ENCODE data around the gene NCR2.
"Not testable (repeated sequence)": the region's sequence is repeated elsewhere in the genome, so short reads cannot be mapped to it uniquely, and the experiment has no call there.

NCR2 gene, protein sequence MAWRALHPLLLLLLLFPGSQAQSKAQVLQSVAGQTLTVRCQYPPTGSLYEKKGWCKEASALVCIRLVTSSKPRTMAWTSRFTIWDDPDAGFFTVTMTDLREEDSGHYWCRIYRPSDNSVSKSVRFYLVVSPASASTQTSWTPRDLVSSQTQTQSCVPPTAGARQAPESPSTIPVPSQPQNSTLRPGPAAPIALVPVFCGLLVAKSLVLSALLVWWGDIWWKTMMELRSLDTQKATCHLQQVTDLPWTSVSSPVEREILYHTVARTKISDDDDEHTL

DNA sequence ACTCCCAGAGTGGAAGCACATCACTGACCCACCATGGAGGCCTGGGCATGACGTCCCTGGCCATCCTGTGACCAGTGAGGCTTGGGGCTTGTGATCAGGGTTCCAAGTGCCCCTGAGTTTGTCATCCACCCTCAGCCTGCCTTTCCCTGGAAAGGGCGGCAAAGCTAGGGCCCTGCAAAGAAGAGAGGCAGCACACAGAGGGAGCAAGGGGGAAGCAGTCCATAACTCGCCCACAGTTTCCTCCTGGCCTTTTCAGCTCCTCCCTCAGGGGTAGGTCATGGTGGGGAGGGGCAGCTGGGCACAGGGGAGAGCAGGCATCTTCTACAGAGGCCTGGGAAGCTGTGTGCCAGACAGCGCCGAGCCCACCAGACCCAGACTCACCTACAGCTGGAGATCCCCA, at the start of gene NCR2:
TSS of gene NCR2 (plus strand) at position 313 of the 400 bp plus-strand sequence. CDS start 269 bp downstream, outside the sequence.
- no peak for DNase-seq

DNA sequence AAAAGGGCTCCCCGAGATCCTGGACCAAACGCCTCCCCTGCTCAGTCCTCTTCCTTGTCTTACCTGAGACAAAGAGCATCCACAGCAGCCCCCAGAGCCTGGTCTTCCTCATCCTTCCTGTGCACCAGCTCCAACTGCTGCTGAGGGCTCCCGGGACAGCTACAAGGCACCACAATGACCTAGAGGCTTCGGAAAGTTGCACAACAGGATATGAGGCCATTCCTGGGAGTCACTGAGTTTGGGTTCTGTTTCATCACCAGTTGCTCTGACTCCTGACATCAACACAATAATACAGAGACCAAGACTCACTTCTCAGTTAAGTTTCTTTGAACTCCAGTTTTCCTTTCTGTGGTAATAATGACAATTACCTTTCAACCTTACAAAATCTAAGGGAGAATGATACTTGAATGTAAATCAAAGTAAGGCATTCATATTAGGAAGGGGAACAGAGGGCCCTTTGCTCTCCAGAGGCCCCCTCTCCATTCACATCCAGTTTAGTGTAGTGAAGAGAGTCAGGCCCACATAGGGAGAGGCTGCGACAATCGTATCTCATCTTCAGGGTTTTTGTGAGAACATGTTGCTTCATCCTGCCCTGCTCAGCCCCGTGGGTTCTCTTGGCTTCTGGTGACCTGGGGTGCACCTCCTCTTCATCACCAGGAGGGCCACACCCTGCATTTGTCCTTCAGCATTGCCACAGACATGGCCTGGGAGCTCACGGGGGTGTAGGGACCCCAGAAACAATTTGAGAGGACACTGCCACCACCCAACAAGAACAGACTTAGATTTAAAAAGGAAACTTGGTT, 48.7 kb upstream of the NCR2 start, which contains the start of gene TREM1:
TSS of gene TREM1 (minus strand) at position 139 of the 803 bp plus-strand sequence. CDS start at position 112, 27 bp downstream.
- no peak for DNase-seq

DNA sequence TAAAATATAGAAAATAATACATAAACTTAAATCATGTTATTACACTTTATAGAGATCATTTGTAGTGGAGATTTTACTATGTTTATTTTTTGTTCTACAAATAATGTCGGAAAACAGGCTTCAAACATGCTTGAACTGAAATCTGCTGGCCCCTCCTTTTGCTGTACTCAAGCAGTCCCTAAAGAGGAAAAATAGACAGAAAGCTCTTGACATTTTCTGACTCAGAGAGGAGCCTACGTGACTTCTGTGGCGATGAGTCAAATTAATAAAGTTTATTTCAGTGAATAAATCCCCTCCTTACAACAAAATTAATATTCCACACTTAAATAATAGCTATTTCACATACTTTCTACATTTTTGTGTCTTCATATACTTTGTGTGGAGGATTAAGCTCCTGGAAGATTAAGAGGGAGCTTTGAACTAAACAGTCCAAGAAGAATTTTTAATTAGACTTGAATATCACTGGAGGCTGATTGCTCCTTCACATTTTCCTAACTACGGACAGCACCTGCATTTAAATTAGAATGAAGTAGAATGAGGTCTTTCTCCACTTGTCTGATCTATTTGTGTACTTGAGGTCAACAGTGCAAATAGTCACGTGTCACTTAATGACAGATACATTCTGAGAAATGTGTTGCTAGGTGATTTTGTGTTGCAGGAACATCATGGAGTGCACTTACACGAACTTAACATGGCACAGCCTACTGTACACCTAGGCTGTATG, 47.2 kb upstream of the NCR2 start:
- peak; percentile 99 for DNase-seq

DNA sequence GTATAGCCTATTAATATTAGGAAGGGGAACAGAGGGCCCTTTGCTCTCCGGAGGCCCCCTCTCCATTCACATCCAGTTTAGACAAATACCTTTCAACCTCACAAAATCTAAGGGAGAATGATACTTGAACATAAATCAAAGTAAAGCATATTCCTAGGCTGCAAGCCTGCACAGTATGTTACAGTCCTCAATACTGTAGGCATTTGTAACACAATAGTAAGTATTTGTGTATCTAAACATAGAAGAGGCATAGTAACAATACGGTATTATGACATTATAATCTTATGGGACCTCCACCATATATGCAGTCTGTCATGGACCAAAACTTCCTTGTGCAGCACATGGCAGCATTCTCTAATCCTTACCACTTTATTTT, 46.7 kb upstream of the NCR2 start:
- DNase-seq, result no peak

DNA sequence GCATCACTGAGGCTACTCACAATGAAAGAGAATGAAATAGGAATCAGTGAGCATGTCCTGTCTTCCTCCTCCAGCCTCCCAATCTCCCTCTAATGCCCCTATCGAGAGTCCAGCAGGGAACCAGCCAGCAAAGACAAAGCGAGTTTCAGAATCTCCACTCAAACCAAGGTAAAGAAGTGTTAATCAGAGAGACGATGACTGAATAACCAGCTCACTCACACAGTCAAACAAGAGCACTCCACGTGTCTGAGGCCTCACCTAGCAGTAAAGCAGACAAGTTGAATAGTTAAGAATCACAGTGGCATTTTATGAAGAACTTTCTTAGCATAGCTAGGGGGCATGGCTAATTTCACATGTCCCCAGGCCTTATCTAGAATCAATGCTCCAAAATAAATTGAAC, 45.6 kb upstream of the NCR2 start:
- no peak for DNase-seq

DNA sequence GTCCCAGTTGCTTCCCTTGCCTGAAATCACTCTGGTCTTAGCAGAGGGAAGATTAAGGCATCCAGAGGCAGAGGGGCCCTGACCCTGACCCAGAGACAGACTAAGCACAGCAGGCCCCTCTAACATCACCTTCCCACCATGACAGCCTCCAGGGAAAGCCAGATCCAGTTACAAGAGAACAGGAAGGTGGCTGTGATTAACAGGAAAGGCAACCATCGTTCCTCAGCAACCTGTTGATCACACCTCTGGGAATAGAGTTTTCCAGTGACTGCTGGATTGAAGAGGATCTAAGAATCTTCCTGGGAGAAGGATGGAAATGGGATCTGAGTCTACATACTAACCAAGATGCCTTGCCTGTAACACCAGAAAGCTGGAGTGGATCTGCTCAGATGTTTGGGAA, 43.7 kb upstream of the NCR2 start:
- no peak for DNase-seq

DNA sequence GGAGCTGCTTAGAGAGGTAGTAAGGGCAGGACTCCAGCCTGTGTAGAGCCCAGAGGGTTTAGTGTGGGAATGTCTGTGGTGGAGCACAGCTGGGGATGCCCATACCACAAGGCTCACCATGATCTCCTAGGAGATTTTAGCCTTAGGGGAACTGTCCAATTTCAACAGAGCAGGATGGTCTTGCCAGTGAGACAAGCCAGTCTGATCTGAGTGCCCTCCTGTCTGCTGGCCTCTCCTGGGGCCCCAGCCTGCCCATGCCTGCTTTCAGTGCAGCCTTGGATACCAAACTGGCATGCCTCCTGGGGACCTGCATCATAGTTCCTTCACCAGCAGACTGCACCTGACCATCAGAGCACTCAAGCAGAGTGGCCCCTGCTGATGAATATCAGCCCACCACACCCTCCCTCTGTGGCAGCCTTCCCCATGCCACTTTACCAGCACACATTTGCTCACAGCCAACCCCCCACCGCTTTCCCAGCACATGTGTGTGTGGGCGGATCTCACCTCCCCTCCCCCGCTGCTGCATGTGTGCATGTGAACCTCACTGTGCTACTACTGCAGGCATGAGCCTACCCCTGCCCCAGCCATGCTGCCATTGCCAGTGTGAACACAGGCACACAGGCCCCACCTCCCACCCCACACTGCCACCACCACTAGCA, 41.1 kb upstream of the NCR2 start:
- DNase-seq, result no peak

DNA sequence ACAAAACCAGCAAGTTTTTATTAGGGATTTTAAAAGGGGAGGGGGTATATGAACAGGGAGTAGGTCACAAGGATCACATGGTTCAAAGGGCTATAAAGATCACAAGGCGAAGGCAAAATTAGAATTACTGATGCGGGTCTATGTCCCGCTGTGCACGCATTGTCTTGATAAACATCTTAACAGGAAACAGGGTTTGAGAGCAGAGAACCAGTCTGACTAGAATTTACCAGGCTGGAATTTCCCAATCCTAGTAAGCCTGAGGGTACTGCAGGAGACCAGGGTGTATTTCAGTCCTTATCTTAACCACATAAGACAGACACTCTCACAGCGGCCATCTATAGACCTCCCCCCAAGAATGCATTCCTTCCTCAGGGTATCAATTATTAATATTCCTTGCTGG, 38.2 kb upstream of the NCR2 start:
- not testable (repeated sequence) for DNase-seq

DNA sequence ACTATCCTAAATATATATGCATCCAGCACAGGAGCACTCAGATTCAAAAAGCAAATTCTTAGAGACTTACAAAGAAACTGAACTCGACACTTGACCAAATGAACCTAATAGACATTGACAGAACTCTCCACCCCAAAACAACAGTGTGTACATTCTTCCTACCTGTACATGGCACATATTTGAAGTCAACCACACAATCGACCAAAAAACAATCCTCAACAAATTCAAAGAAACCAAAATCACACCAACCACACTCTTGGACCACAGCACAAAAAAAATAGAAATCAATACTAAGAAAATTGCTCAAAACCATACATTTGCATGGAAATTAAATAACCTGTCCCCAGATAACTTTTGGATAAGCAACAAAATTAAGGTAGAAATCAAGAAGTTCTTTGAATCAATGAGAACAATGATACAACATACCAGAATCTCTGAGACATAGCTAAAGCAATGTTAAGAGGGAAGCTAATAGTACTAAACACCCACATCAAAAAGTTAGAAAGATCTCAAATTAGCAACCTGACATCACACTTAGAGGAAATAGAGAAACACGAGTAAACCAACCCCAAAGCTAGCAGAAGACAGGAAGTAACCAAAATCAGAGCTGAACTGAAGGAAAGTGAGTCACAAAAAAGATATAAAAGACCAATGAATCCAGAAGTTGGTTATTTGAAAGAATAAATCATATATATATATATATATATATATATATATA, 36.5 kb upstream of the NCR2 start:
- DNase-seq, result no peak

DNA sequence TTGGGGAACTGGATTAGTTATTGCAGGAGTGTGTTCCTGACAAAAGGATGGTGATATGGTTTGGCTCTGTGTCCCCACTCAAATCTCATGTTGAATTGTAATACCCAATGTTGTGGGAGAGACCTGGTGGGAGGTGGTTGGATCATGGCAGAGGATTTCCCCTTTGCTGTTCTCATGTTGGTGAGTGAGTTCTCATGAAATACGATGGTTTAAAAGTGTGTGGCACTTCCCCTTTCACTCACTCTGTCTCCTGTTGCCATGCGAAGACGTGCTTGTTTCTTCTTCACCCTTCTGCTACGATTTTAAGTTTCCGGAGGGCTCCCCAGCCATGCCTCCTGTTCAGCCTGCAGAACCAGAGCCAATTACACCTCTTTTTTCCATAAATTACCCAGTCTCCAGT, 32.8 kb upstream of the NCR2 start:
- no peak for DNase-seq

DNA sequence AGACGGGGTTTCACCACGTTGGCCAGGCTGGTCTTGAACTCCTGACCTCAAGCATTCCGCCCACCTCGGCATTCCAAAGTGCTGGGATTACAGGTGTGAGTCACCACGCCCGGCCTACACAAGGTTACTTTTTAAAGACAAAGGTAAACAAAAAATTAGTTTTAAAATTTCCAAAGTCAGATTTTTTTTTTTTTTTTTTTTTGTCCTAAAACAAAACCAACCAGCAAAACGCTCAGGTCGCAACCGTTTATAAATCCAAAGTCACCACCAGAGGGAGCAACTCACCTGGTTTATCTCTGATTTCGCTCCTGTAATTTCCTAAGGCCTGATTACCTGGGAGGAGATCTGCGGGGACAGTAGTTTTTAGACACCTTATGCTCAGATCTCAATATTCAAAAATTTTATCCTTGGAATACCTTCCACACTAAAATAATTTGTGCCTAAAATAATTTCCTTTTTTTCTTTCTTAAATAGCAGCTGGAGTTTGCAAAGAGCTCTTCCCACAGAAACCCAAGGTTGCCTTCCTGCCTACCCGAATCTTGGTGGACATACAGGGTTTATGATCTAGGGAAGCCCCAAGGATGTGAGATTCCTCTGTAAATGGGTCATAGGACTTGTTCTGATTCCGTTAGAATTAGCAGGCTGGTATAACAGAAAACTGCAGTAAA, 29.1 kb upstream of the NCR2 start:
- peak; percentile 60 for DNase-seq

DNA sequence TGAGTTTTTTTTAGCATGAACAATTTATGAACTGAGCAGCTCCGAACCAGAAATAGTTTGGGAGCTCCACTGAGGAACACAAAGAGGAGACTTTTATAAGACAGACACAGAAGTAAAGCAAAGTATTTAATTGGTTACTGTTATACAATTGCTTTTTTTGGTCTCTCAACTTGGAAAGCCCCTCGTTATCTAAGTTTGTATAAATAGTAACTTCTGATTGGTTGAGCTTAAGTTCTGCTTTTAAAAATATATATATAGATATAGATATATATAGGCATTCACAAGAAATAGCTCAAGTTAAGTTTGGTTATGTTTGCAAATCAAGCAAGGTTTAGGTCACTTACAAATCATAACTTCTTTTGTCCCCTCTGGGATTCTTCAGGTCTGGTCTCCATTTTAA, 20.2 kb upstream of the NCR2 start:
- DNase-seq, result no peak

DNA sequence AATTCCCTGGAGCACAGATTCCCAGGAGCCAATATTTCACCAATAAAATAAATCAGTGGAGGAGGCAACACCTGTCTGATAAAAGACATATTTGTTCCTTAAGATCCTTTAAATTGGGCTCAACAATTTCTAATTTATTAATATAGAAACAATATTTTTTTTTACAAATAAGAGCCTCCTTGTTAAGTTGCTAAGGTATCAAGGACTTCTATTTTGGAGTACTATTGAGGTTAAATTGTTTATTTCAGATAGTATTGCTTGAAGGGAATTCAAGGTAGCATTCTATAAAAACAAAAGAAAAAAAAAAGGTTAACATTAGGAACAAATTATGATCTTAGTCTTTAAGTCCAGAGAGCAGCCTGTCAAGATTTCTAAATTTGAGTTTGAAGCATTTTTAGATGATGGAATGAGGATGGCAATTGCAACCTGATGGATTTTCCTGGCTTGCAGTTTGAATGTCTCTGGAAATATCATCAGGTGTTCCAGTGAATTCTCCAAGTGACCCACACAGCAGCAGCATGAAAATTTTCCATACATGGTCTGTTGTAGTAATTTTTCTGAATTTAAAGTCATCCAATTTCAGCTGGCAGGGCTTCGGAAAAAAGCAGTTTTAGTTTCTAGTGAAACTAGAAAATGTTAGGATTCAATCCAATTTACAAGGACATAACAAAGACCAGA, 19.3 kb upstream of the NCR2 start:
- no peak for DNase-seq

DNA sequence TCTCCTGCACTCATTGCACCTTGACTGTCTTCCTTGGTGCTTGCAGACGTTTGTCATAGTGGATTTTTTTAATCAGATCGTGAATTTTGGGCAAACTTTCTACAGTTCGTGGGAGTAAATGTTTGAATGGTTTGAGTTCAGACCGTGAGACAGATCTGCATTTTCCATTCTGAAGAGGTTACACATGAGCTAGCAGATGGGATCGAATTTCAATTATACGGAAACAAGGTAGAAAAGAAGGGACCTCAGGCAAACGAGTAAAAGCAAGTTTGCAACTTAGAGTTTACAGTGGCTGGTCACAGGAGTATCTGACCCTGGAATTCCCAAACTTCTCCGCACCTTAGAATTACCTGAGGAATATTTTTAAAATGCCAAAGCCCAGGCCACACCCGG, 17.2 kb upstream of the NCR2 start:
- DNase-seq, result no peak

DNA sequence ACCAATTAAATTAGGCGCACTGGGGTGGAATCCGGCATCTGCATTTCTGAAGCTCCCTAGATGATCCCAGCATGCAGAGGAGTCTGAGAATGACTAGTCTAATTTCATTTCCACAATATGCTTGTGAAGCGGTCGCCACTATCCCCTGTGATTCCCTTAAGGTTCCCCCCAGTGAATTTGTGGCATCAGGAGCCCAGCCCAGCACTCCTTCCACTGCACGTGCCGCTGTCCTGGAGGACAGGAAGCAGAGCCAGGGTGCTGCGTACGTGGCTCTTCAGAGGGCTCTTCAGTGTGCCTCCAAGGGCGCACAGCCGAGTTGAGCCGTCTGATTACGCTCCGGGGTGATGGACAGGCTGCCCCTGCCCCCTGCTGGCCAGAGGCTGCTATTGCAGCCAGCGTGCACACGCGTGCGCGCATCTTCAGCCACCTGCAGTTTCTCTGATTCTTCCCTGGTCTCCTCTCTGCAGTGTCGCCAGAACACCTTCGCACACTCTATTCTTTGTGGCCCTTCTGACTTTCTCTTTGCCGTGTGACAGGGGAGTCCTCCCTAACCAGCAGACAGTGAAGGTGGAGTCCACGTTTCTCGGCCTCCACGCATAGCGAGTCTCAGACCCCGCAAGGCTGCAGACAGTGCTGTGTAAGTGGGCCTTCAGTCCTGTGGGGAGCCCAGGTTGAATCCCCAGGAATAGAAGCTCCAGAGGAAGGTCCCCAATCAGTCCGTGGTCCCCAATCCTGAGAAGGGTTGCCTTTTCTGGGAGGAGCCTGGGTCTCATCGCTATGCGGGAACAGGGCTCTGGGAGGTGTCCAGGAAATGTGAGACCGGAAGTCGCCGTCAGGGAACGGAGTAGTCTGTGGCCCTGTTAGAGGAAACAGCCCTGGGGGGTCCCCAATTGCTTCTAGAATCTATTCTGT, 16.5 kb upstream of the NCR2 start:
- DNase-seq, result peak; percentile 86

DNA sequence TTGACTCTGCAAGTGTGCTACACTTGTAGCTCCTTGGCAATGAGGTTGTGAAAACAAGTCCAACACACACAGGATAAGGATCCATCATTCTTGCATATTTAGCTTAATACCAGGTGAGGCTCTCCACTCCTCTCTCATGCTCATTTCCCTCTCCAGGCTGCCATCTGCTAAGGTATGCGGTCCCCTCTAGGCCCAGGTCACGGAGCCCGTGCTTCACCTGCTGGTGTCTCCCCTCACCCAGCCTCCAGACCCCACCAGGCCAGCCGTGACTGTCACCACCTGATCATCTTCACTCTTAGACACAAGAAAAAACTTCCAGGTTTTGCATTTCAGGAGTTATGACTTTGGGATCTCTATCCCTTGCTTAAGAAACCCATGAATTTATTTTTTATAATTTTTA, 14.2 kb upstream of the NCR2 start:
- no peak for DNase-seq

DNA sequence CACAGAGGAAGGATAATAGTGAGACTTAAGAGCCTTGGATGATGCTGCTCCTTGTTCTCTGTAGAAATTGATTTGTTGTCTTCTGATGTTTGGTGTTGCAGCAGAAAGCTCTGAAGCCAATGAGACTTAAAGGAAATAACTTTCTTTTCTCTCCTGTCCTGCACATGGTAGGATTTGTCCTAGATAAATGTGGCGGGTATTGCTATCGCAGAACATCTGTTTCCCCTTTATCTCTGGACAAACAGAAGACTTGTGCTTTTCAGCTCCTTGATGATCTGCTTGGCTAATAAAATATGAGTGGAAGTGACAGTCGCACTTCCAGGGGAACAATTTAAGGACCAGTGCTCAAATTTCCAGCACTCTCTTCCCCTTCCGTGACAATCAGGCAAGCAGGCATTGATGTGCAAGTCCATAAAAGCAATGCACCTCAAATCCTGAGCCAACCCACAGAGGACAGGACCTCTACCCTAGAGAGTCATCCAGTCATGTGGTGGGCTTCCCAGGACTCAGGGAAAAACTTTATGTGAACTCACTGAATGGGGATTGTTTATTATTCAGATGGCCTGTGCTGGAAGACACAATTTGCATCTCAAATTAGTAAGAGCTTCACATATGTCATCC, 9.9 kb upstream of the NCR2 start:
- DNase-seq, result no peak

DNA sequence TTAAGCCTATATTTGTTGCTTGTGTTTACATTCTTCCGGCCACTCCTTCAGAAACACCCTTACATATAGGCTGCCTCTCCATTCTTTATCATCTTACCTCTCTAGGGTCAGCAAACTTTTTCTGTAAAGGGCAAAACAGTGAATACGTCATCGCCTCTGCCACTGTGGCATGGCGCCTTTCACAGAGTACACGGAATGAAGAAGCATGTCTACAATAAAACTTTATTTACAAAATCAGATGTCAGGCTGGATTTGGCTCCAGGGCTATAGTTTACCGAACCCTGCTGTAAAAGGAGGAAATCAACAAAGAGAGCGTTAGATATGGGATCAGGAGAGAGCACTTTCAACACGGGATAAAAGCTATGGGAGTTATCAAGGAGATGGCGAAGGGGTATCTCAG, 9.3 kb upstream of the NCR2 start:
- no peak for DNase-seq

DNA sequence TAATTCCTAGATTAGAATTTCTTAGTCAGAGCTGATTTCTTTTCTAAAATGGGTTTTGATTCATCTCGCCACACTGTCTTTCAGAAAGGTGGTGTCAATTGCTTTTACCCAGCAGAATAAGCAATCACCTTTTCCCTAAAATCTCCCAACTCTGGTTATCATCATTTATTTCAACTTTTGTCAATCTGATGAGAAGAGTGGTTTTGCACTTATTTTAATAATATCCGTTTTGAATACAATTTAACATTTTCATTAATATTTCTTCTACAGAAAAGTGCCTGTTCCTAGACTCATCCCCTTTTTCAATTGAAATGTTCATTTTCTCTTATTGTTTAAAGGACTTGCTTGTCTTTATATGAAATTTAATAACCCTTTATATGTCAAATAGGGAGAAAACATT, 8.2 kb upstream of the NCR2 start:
- no peak for DNase-seq
